Stimulated activated CD8-positive, alpha-beta memory T cell treated with anti-CD3 and anti-CD28 coated beads, Interleukin-15, amount 100 ng/mL, for 4 hours (primary cell): ENCODE results near the gene INPP4B.
A peak's percentile ranks its signal among the peaks of the same experiment; 100 is the strongest.

Experiments
- DNase-seq, 2 donors: peaks; one replicate each; pipeline ENCODE4 v3.0.0-alpha.2; 2020; ENCODE audit warnings: low read depth in 2 of 2

INPP4B gene

DNA sequence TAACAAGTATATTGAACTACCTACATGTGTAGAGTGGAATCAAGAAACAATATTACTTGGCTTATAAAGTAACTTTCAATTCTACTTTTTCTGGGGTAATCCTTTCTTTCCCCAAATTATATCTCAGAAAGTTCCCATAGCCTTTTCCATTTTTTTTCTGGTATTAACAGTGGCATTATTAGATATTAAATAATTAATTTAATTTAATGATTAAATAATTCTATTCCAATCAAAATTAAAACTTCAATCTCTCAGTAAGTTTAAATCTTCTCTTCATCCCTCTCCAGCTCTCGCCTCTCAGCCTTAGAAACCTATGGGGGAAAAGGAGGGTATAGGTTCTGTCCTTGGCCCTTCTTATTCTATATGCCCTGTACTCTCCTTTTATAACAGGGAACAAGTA lies 262.4 kb downstream of the INPP4B start:
- no peak for DNase-seq

- DNase-seq = no peak
Measured at GRCh38 chr4:142582340-142582739, 263.8 kb downstream of the INPP4B start.

DNA sequence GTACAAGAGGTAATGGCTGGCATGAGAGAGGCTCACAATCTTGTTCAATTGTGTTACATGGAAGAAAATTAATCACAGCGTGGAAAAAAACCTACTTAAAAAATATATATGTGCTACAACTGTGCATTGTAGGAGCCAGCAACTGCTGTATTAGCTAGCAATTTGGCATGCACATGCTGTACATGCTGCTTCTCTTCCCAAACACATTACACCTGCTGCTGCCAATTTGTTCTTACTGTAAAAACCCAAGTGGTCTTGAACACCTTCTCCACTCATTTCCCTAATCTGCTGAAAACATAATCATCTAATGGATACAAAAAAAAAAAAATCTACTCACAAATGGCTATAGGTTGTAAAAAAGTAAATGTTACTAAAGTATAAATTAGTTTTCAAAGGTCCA lies 264.2 kb downstream of the INPP4B start:
- no peak for DNase-seq

GRCh38 chr4:142579443-142579842 lies 266.7 kb downstream of the INPP4B start:
- no peak for DNase-seq

DNA sequence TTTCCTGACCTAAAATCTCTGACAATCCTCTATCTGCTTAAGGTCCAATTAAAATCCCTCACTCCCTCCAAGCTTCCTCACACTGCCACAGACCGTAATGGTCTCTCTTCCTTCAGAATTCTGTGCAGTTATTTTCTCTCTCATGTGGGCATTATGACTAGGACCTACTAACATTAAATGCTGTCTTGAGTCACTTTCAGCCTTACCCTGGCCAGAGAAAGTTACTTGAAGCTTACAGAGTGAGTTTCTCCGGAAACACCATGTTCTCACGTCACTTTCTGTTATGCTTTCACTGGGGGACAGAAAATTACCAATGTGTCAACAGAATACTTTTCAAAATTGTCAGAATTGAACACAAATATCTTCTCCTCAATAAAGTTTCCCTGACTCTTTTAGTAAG lies 271.8 kb downstream of the INPP4B start:
- DNase-seq = no peak

DNA sequence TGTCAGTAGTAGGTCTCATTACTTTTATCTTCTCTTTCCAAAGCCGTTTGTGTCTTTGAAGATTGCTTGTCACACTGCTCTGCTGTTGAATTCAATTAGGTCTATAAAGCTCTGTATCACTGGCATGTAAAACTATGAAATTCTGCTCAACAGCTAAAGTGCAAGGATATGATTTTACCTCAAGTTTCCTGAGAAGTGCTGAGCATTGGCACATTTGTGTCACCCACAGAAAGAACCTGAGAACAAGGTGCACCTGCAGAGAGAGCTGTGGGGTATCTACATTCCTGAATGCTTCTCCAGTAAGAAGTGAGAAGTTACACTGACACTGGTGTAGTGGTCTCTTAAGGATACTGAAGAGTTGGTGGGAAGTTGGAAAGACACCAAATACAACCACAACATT lies 274.0 kb downstream of the INPP4B start:
- DNase-seq = no peak

- no peak for DNase-seq
Measured at GRCh38 chr4:142567620-142568451, 278.3 kb downstream of the INPP4B start.

DNA sequence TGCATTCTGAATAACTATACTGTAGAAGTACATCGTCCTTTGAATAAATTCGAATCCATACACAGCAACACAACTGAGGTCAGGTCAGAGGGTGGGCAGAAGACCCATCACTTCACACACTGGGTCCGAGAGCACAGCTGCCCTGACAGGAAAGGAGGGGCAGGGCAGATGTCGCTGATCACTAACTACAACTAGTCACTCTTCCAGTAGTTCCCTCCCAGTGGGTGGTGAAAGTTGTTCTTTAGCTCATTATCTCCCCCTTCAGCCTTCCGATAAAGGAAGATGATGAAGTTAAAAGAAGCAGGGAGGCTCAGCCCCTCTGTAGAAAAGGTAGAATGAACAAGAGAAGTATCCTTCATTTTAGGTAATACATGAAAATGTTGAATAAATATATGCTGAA lies 278.9 kb downstream of the INPP4B start:
- peak in 1 of 2 donors; percentile 5 for DNase-seq

DNA sequence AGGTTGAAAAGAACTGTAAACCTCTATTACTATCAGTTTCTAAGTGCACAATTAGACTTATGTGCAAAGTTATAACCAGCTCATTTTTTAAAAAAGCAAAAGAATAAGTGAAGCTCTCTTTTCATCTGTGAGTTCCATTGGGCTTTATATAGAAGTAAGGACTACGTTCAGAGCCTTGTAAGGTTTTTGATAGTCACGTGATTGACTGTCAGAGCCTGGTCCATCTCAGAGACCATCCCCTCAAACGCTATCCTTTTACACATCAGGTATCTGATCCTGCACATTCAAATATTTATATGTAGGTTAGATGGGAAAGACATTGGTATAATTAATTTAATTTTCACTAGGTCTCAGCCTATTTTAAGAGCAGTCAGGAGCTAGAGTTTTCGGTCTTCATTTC lies 279.3 kb downstream of the INPP4B start:
- DNase-seq = no peak

DNA sequence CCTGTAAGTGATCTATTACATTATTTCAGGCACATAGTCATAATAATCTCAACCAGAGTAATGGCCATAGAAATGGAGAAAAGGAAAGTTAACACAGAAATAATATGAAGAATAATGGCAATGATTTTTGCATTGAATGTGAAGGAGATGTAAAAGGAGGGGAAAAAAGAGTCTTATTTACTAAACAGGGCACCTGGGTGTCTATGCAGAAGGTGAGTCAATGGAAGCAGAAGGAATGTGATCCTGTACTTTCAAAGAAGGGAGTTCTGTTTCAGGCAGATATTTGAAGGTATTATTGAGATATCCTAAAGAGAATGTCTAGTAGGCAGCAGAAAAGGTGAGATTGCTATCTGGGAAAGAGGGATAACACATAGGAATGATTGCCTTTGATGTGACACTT lies 279.9 kb downstream of the INPP4B start:
- DNase-seq = no peak

GRCh38 chr4:142565771-142566170 lies 280.3 kb downstream of the INPP4B start:
- no peak for DNase-seq

- no peak for DNase-seq
Measured at GRCh38 chr4:142563682-142564291, 282.3 kb downstream of the INPP4B start.

DNA sequence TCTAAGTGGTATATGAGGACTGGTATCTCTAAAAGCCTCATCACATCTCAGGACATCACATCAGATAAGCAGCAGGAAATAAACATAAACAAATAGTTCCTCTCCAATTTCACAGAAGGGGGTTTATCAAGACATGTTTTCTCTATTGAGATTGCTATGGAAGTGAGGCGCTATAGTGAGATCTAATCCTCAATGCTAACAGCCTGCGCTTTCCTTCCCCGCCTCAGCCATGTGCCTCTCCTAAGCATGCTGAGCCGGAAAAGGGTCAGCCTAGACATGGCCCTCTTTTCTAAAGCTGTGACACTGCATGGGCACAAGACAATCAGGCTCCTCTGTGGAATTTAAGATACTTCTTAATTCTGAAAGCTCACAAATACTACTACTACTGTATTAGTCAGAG lies 286.1 kb downstream of the INPP4B start:
- no peak for DNase-seq

GRCh38 chr4:142558851-142559250 lies 287.2 kb downstream of the INPP4B start:
- DNase-seq = no peak

GRCh38 chr4:142557239-142557801 lies 288.8 kb downstream of the INPP4B start:
- DNase-seq = no peak

DNA sequence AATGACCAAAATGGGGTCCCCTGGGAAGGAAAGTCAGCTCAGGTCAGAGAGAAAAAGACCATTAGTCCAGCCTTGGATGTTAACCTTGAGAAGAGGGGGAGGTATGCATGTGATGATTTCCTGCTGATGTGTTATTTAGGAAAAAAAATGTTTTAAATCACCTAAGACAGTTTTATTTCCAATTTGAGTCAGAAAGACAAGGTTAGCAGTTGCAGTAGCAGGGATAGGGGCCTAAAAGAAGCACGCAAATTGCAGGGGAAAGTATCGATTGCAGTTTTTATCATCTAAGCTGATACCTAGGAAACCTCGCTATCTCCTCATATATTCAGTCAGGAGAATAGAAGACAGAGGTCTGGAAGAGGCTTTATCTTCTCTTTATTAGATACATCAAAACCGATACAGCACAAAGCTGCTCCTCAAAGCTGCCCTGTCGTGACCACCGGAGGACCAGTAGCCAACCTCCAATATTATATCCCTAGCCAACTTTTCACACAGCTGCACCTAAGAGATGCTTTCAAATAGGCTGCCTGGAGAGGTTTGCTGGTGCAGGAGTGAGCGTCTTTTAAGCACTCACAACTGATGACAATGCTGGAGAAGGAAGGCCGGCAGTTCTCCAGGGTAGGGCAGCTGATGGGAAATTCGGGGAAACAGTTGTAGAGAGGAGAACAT lies 289.4 kb downstream of the INPP4B start:
- no peak for DNase-seq

DNA sequence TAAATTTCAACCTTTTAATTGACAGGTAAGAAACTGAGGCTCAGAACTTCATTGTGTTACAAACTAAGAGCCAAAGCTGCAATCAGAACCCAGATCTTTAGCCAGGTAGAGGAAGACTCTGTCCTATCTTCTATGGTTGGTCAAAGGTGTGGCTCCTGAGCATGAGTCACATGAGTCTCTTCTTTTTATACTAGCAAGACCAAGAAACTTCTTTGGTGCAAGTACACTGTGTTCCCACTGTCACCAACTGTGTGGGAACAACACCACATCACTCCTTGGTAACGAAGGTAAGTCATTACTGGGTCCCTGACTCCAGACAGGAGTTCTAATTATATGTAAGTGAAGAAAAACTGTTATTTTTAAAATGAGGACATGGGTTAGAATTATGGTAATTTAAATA lies 290.1 kb downstream of the INPP4B start:
- no peak for DNase-seq

- no peak for DNase-seq
Measured at GRCh38 chr4:142554412-142554811, 291.7 kb downstream of the INPP4B start.

DNA sequence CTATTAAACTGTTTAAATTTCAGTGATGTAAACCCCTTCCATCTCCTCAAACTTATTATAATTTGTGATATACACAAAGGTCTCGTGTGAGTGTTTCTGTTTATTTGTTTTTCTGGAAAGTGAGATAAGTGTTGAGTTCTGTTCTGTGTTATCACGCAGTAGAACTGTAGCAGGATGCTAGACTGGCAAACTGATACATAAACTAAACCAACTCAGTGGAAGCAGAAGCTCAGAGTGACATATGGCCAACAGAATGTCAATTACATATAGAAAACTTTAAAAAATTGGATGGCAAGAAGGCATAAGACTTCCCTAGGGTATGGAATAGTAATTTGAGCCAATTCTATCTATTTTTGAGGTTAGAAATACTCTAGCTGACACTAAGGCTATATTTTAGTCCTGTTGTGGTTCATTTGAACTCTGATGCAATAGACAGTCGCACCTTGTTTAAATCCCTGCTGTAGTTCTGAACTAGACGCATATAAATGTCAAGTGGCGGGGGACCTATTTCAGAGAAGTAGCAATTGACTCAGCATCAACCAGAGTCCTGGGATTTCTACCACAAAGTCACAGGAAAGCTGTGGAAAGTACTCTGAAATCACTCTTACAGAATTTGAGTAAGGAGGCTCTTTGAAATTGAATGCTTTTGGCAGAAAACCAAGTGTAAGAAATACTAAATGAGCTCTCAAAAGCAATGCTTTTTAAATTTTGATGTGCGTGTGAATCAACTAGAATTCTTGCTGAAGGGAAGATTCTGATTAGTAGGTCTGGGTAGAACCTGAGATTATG lies 294.4 kb downstream of the INPP4B start:
- DNase-seq = no peak

DNA sequence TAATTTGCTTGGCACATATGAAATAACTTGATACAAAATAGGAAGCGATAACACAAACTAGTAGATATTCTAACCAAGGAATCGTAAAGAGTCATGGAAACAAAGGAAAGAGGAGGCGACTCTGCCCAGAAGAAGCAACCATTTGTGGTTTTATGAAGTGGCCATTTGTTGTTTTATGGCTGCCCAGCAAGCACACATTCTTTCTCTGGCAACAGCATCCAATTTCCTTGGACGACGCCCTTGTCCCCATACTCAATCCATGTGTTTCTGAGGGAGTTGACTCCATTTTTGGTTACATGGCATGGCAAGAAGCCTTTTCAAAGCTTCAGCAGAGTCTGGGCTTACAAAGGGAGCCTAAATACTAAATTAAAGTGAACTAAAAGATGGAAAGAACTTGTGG lies 295.1 kb downstream of the INPP4B start:
- no peak for DNase-seq

DNA sequence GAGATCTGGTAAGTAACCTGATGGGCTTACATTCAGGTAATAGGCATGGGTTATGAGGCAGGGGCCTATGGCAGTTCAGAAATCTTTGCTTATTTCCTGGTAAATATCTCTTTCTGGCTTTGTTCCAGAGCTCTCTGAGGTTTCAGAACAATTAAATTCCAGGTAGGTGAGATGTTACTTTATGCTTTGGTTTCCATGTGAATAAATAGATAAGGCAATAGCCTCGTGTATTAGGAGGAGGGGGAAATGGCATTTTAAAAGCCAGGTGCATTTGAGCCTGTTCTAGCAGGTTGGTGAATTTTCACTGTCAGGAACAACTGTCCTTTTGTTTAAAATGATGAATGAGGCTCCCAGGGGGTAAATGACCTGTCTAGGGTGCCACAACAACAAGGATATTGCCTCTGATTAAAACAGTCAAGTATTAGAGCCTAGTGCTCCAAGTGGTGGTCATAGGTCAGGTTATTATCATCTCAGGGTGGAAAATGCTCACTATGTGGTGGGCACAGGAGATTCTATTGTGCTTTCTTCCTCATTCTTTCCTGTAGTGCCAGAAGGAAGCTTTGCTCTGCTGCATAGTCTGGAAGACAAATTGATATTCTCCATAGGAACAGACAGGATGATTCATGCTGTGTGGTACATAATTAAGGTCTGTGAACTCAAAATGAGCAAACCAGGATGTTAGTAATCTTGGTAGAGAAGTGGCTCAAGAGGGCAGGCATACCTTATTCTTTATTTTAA lies 296.2 kb downstream of the INPP4B start:
- DNase-seq = no peak
